Activated CD4-positive, alpha-beta T cell treated with anti-CD3 and anti-CD28 coated beads, Interleukin-2, amount 10 ng/mL, durations not matched to agents 24 days and 14 days (primary cell): ENCODE results near the gene ASB12. TPM values are rescaled to one million over a fixed set of nuclear protein-coding genes. Genes with fewer than 3 reads are reported as not detected.

Source experiments
- total RNA-seq: library from RNA; stranded (reverse); gene quantifications from 2 replicates; pipeline ENCODE4 v1.2.3, GENCODE V29; 2022

The ASB12 gene
- total RNA-seq, 1 donor from 2014 or later = not detected

Other genes starting within 250 kb of the ASB12 start
- gene AMER1, start 24.9 kb downstream of the ASB12 start, total RNA-seq = 6.2 and 6.5 TPM in 2 replicates
- 2.7 and 4.2 TPM in 2 replicates for gene MTMR8, start 164.8 kb upstream of the ASB12 start, total RNA-seq